Stimulated activated memory B cell treated with anti-CD40 and anti-IgM and Interleukin-4, amounts not matched to agents 10 μg/mL and 1 μg/mL and 100 μg/mL, for 72 hours (primary cell): Measurements from ENCODE around the gene ALDH1B1.

Source experiments
- ATAC-seq: fragments of 150-1000 bp; cut with Tn5 transposase; 2 replicates; pipeline ENCODE4 v1.10.0; 2021
- H3K27ac Mint-ChIP-seq: one replicate; pipeline ENCODE4 v1.8.0; 2022; ENCODE audit warnings: mild to moderate bottlenecking, mixed read lengths
- H3K27me3 Mint-ChIP-seq: one replicate; pipeline ENCODE4 v1.8.0; 2022; ENCODE audit warnings: mixed read lengths
- H3K36me3 Mint-ChIP-seq: one replicate; pipeline ENCODE4 v1.8.0; 2022; ENCODE audit warnings: mixed read lengths
- H3K4me1 Mint-ChIP-seq: one replicate; pipeline ENCODE4 v1.8.0; 2022; ENCODE audit warnings: mixed read lengths
- H3K4me3 Mint-ChIP-seq: one replicate; pipeline ENCODE4 v1.8.0; 2022; ENCODE audit warnings: mild to moderate bottlenecking, moderate library complexity, mixed read lengths
- H3K9me3 Mint-ChIP-seq: one replicate; pipeline ENCODE4 v1.8.0; 2022; ENCODE audit warnings: mixed read lengths

ALDH1B1 gene

GRCh38 chr9:38445154-38446043 lies 52.9 kb downstream of the ALDH1B1 start:
- Mint-ChIP-seq H3K4me3 (no peak overlapping the region), H3K4me1 (peaks cover 9% of the 10 kb centered on the region), H3K36me3 (no peaks in the 10 kb centered on the region), H3K27ac (no peak overlapping the region), H3K9me3 (peaks cover 4% of the 10 kb centered on the region), H3K27me3 (peaks cover 71% of the 10 kb centered on the region)
- ATAC-seq: peak; percentile 69

- Mint-ChIP-seq H3K36me3 (peaks cover 6% of the 10 kb centered on the region), H3K4me3 (no peak overlapping the region), H3K4me1 (peaks cover 9% of the 10 kb centered on the region), H3K27me3 (peaks cover 58% of the 10 kb centered on the region), H3K27ac (no peak overlapping the region), H3K9me3 (peaks cover 17% of the 10 kb centered on the region)
- ATAC-seq: no peak
Observed at GRCh38 chr9:38447703-38448102, 55.2 kb downstream of the ALDH1B1 start.
